Measurements from ENCODE around the gene ROBO1. TPM values are rescaled to one million over a fixed set of nuclear protein-coding genes. Genes with fewer than 3 reads are reported as not detected.
"Not testable (repeated sequence)": the region's sequence is repeated elsewhere in the genome, so short reads cannot be mapped to it uniquely, and the experiment has no call there.

The ROBO1 gene
- total RNA-seq, 1 donor, result 34.2 TPM

- no peak overlapping the region for H3K4me3 ChIP-seq (ENCODE audit: low read depth, low read length)
- peak; percentile 49 for DNase-seq (ENCODE audit: low read depth)
- TF ChIP-seq CTCF (IDR thresholded peaks at IDR 0.05; ENCODE audit: insufficient read depth, low read length), result no peak
Measured at GRCh38 chr3:78895528-78895927, 872.3 kb downstream of the ROBO1 start.

GRCh38 chr3:78894787-78895186 is 873.0 kb downstream of the ROBO1 start:
- DNase-seq (ENCODE audit: low read depth), result no peak
- TF ChIP-seq CTCF (IDR thresholded peaks at IDR 0.05; ENCODE audit: insufficient read depth, low read length), result no peak
- H3K4me3 ChIP-seq (ENCODE audit: low read depth, low read length), result no peak overlapping the region

- TF ChIP-seq CTCF (IDR thresholded peaks at IDR 0.05; ENCODE audit: insufficient read depth, low read length), result no peak
- no peak overlapping the region for H3K4me3 ChIP-seq (ENCODE audit: low read depth, low read length)
- DNase-seq (ENCODE audit: low read depth), result no peak
Measured at GRCh38 chr3:78893161-78893560, 874.6 kb downstream of the ROBO1 start.

- no peak overlapping the region for H3K4me3 ChIP-seq (ENCODE audit: low read depth, low read length)
- no peak for DNase-seq (ENCODE audit: low read depth)
- TF ChIP-seq CTCF (IDR thresholded peaks at IDR 0.05; ENCODE audit: insufficient read depth, low read length), result no peak
Measured at GRCh38 chr3:78889348-78889747, 878.5 kb downstream of the ROBO1 start.

- DNase-seq (ENCODE audit: low read depth), result no peak
- no peak for TF ChIP-seq CTCF (IDR thresholded peaks at IDR 0.05; ENCODE audit: insufficient read depth, low read length)
- no peak overlapping the region for H3K4me3 ChIP-seq (ENCODE audit: low read depth, low read length)
Measured at GRCh38 chr3:78888635-78889034, 879.2 kb downstream of the ROBO1 start.

- no peak overlapping the region for H3K4me3 ChIP-seq (ENCODE audit: low read depth, low read length)
- TF ChIP-seq CTCF (IDR thresholded peaks at IDR 0.05; ENCODE audit: insufficient read depth, low read length), result no peak
- DNase-seq (ENCODE audit: low read depth), result peak; percentile 60
Measured at GRCh38 chr3:78887547-78888011, 880.2 kb downstream of the ROBO1 start.

GRCh38 chr3:78887029-78887428 is 880.8 kb downstream of the ROBO1 start:
- H3K4me3 ChIP-seq (ENCODE audit: low read depth, low read length), result no peak overlapping the region
- DNase-seq (ENCODE audit: low read depth), result peak; percentile 76
- no peak for TF ChIP-seq CTCF (IDR thresholded peaks at IDR 0.05; ENCODE audit: insufficient read depth, low read length)

- not testable (repeated sequence) for DNase-seq (ENCODE audit: low read depth); H3K4me3 ChIP-seq (ENCODE audit: low read depth, low read length)
Measured at GRCh38 chr3:78884567-78884966, 883.2 kb downstream of the ROBO1 start.
